Stimulated activated CD4-positive, alpha-beta T cell treated with anti-CD3 and anti-CD28 coated beads, TNF-alpha, amount 100 ng/mL, for 1 hour (primary cell): ENCODE data around the gene TADA3.

Experiments
- DNase-seq, 3 donors: peaks; one replicate each; pipeline ENCODE4 v3.0.0-alpha.2; 2020; ENCODE audit warnings: low read depth in 3 of 3, low spot score in 1 of 3

The TADA3 gene

DNA sequence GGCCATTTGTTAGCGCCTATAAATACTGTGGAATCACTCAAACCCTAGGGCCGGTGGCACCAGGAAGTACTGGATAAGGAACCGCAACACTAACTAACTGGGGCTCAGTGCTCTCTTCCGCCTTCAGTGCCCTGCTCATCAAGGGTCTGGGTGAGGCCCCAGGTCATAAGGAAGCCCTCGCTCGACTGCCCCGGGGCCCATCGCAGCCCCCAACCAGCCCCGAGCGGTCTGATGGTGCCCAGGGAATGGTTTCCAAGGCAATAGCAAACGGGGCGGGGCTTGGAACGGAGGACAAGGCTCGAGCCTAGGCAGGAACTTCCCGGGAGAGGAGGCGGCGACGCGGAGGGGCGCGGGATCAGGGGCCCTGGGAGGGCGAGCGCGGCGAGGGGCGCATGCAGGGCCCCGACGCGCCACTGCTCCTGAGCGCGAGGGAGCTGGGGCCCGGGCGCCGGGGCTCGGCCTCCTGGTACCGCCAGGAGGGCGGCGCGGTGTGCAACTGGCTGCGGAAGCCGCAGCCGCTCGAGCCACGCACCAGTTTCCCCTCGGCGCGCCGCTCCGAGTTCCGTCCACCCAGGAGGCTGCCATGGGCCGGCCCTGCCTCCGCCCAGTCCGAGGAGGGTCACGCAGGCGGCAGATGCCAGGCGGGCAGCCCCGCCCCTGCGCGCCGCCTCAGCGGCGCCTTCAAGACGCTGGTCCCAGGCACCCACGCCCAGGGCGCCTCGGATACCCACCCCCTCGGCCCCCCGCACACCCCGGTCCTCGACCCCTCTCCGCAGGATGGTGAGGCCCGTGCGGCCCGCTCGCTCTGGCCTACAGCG, 17.6 kb upstream of the TADA3 start, which contains the start of gene TTLL3:
TTLL3 (plus strand) TSS at position 648 of the 818 bp plus-strand sequence. CDS start 400 bp downstream, outside the sequence.
- peak in 2 of 3 donors; percentile 11 to 27 for DNase-seq

DNA sequence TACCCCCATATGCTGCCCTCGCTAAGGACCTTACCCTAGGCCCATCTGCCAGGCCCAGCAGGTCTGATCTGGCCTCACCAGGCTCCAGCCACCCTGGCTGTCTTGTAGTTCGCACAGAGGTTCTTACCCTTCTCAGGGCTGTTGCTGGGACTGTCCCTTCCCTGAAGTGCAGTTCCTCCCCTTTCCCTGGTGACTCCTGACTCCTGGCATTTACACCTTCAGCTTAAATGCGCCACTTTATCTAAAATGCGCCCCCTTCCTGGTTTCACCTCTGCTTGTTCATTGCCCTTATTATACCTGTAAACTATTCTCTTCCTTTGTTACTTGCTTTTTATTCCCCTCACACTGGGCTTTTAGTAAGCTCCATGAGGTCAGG, 17.0 kb upstream of the TADA3 start:
- no peak for DNase-seq

GRCh38 chr3:9808345-9809037, 16.2 kb upstream of the TADA3 start:
- DNase-seq = peak in 2 of 3 donors; percentile 20 to 27

GRCh38 chr3:9807981-9808344, 15.7 kb upstream of the TADA3 start:
- no peak for DNase-seq

DNA sequence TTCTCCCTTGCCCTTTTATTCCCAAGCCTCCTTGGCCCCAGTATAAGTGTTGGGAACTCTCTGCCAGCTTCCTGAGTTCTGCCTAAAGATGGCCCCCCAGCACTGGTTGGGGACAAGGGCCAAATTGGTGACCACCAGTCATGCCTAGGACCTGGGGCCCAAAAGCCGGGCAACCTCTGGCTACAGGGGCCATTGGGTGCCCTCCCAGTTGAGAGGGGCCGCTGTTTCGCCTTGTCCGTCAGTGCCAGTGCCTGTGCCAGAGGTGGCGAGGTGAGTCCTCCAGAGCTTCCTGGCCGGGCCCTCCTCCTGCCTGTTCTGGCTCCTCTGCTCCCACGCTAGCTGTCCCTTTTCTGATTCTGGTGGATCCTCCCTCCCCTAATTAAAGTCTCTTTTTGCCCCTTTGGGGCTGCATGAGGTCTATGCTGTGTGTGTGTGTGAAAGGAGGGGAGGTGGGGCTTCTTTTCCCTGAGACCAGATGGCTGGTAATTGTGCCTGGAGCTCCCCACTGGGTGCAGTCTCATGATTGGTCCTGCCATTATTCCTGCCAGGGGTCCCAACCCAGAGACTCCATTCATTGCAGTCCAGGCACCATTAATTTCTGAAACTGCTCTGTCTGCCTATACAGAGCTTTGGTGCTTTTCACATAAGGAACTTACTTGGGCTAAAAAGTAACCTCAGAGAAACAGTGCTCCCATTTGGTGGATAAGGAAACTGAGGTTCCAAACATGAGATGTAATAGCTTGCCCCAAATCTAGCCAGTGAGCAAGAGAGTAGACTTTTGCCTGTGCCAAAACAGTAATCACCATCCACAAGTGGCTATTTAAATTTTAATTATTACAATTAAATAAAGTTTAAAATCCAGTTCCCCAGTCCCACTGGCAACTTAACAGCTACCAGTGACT, 14.7 kb upstream of the TADA3 start:
- no peak for DNase-seq

DNA sequence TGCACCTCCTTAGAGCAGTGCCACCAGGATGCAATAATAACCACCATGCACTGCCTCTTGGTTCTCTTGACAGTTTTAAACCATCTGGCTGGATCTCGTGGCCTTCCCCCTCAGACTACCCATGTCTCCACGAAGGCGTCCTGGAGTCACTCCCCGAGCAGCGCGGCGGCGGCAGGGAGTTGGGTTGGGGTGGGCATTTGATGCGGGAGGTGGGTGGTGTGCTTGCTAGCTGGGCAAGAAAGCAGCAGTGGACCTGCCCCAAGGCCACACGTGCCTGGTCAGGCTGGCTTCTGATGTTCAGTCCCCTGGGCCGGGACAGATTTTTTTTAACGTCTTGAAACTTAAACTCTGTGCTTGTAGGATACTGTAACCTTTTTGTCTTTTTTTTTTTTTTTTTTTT, 13.9 kb upstream of the TADA3 start:
- DNase-seq = no peak

DNA sequence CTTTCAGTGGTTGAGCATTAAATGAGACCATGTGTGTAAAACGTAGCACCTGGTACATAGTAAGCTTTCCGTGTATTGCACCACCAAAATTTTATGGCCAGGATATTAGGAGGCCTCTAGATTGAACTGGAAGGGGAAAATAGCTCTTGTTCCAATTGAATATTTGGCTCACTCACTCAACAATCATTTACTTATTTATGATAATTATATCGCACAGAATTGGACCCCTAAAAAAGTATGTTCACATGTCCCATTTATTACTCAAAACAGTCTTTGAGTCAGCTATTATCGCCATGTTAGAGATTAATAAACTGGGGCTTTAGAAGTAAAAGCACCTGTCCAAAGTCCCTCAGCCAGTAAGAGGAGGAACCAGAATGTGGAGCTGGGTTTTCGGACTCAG, 12.7 kb upstream of the TADA3 start:
- DNase-seq = no peak

- no peak for DNase-seq
Measured at GRCh38 chr3:9803494-9803893, 11.2 kb upstream of the TADA3 start.

GRCh38 chr3:9800529-9800928, 8.3 kb upstream of the TADA3 start:
- DNase-seq = no peak

GRCh38 chr3:9797196-9797945, 5.1 kb upstream of the TADA3 start:
- no peak for DNase-seq

- DNase-seq = no peak
Measured at GRCh38 chr3:9795207-9795606, 2.9 kb upstream of the TADA3 start.

DNA sequence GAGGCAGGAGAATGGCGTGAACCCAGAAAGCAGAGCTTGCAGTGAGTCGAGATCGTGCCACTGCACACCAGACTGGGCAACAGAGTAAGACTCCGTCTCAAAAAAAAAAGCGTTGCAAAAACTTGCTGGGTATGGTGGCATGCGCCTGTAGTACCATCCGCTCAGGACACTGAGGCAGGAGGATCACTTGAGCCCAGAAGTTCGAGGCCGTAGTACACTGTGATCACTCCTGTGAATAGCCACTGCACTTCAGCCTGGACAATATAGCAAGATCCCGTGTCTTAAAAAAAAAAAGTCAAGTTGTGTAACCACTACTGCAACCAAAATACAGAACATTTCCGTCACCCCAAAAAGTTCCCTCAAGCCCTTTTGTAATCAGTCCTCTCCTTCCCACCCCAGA, 2.1 kb upstream of the TADA3 start:
- DNase-seq = no peak

DNA sequence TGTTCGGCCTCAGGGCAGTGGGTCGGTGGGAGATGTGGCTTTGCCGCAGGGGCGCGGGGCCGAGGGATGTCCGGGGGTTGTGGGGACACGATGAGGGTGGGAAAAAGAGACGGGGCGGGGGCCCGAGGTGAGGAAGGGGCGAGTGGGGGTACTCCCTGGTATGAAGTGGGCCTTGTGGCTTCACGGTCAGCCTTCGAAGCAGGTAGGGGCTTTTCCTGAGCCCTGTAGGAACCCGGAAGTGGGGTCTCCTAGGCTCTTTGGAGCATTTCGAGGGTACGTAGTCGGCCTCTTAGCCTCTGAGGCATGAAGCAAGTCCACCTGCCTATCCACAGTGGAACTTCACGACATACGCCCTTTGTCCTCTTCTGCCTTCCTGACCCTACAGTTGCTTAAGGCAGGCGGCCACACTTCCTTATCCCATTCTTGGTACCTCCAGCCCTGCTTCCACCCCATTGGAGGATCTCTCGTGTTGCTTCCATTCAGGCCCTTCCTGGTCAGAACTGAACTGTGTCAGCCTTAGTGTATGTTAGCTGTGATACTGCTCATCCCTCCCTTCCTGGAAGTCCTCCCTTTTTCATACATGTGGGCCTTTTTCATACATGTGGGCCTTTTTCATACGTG, 998 bp upstream of the TADA3 start:
- no peak for DNase-seq

- no peak for DNase-seq
Measured at GRCh38 chr3:9791790-9792404, 376 bp downstream of the TADA3 start.

GRCh38 chr3:9791127-9791526, 1.1 kb downstream of the TADA3 start:
- no peak for DNase-seq

GRCh38 chr3:9787714-9788113, 4.6 kb downstream of the TADA3 start:
- no peak for DNase-seq

DNA sequence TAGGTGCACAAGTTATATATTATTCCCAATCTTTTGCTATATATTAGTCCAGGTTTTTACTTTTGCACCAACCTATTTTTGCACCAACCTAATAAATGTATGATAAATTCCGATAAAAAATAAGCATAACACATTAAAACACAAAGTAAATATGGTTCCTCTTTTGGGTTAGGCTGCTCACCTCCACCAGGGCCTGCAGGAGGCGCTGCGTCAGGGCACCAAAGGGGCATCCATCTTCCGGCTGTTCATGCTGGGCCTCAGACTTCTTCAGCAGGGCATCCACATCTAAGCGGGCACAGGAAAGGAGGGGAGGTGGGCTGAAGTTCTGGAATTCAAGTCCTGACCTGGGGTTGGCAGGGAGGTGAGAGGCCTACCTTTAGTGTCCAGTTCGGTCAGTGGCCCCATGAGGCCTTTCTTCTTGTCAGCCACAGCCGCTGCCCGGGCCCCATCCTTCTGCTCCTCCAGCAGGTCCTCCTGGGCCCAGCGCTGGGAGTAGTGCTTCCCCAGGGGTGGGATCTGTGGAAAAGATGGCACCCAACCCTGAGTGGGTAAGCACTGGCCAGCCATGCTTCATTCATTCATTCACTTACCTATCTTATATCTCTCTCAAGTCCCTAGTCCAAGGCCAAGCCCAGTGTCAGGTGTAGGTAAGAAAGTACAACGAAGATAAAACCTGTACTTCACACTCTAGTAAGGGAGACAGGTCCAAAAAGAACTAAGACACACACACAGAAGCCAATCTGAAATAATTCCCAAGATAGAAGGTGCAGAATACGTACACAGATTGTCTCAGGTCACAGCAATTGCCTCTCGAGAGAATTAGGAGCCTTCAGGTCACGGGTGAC, 5.2 kb downstream of the TADA3 start:
- DNase-seq = no peak

GRCh38 chr3:9786209-9786739, 6.0 kb downstream of the TADA3 start:
- no peak for DNase-seq

DNA sequence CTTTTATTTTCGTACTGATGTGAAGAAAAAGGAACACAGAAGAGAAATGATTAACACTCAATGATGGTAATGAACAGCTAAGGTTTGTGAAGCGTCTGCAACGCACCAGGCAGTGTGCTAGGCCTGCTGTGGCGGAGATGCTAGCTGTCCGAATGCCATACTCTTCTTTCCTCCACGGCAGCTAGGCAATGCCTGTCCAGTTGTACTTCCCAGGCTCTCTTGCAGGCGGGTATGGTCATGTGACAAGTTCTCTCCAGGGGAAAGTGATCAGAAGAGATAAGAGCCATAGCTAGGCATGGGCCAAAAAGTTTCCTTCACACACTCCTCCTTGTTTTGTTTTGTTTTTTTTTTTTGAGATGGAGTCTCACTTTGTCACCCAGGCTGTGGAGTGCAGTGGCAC, 6.7 kb downstream of the TADA3 start:
- no peak for DNase-seq
